Gastroesophageal sphincter (tissue), 3 donors: ENCODE measurements around the gene ZNF195.
"Not testable (repeated sequence)": the region's sequence is repeated elsewhere in the genome, so short reads cannot be mapped to it uniquely, and the experiment has no call there.

Experiments
- CTCF ChIP-seq, 4 experiments: fragments of 200-600 bp in 2 of 4; fragments of 450-650 bp in 2 of 4; sonication (generic) in 1 of 4; IDR thresholded peaks; one replicate each; pipeline ENCODE4 v1.5.1; 2017 to 2019; ENCODE audit warnings: antibody characterized with exemption in 4 of 4, mild to moderate bottlenecking in 2 of 4, moderate library complexity in 2 of 4
- POLR2A ChIP-seq, 2 donors: fragments of 450-650 bp; IDR thresholded peaks; one replicate each; pipeline ENCODE4 v1.6.1; 2017; ENCODE audit warnings: antibody characterized with exemption in 2 of 2, mild to moderate bottlenecking in 2 of 2, moderate library complexity in 1 of 2
- POLR2AphosphoS5 ChIP-seq: sonication (generic); formaldehyde crosslinking; IDR thresholded peaks from one replicate; pipeline ENCODE4 v1.6.1; 2017; ENCODE audit warnings: antibody characterized with exemption

GRCh38 chr11:3404076-3404925 is 25.4 kb upstream of the ZNF195 start:
- TF ChIP-seq CTCF (IDR thresholded peaks at IDR 0.05); POLR2A (IDR thresholded peaks at IDR 0.05); POLR2AphosphoS5: not testable (repeated sequence)
